OCI-LY3 (cell line): ENCODE measurements around the gene SHANK2.

ENCODE experiments used
- H2AFZ ChIP-seq: fragments of 200-600, 300-600 bp; shearing (Covaris generic); 2 replicates; pipeline ENCODE4 v1.6.0; 2014; ENCODE audit warnings: antibody characterized with exemption, low read depth, low read length
- H3K27ac ChIP-seq: fragments of 200-600, 300-600 bp; sonication (generic); 2 replicates; pipeline ENCODE4 v1.5.1; 2014; ENCODE audit warnings: mild to moderate bottlenecking, low read length, moderate library complexity, mixed read lengths
- H3K27me3 ChIP-seq: fragments of 200-600, 300-600 bp; sonication (generic); 2 replicates; pipeline ENCODE4 v1.6.1; 2014; ENCODE audit warnings: low read depth, low read length, mixed read lengths
- H3K36me3 ChIP-seq: fragments of 200-600, 300-600 bp; sonication (generic); replicated peaks from 2 replicates; pipeline ENCODE3; 2014; ENCODE audit warnings: low read depth, low read length, mixed read lengths
- H3K4me1 ChIP-seq: fragments of 300-600, 200-600 bp; sonication (generic); 2 replicates; pipeline ENCODE4 v1.6.1; 2014; ENCODE audit warnings: low read length, mixed read lengths
- H3K4me2 ChIP-seq: fragments of 200-600, 300-600 bp; sonication (generic); 2 replicates; pipeline ENCODE4 v1.6.1; 2014; ENCODE audit warnings: low read length, mixed read lengths
- H3K4me3 ChIP-seq: fragments of 300-600, 200-600 bp; sonication (generic); 2 replicates; pipeline ENCODE4 v1.5.1; 2014; ENCODE audit warnings: antibody characterized with exemption, mild to moderate bottlenecking, low read length, moderate library complexity
- H3K79me2 ChIP-seq: fragments of 300-600, 200-600 bp; shearing (Covaris generic); 2 replicates; pipeline ENCODE4 v1.6.1; 2014; ENCODE audit warnings: mild to moderate bottlenecking, low read length, mixed read lengths
- H3K9ac ChIP-seq: fragments of 300-600, 200-600 bp; shearing (Covaris generic); 2 replicates; pipeline ENCODE4 v1.6.0; 2014; ENCODE audit warnings: mild to moderate bottlenecking, low read length, moderate library complexity
- H3K9me3 ChIP-seq: fragments of 200-600, 300-600 bp; shearing (Covaris generic); 2 replicates; pipeline ENCODE4 v1.6.1; 2014; ENCODE audit warnings: low read length, mixed read lengths; ENCODE audit not compliant: insufficient read depth
- H4K20me1 ChIP-seq: fragments of 200-600, 300-600 bp; sonication (generic); 2 replicates; pipeline ENCODE4 v1.6.1; 2016; ENCODE audit warnings: low read length, mixed read lengths; ENCODE audit not compliant: insufficient read depth
- CTCF ChIP-seq: fragments of 200-600, 300-600 bp; sonication (generic); IDR thresholded peaks from 2 replicates; pipeline ENCODE4 v1.5.1; 2014; ENCODE audit warnings: antibody characterized with exemption, low read length, low read depth
- EZH2phosphoT487 ChIP-seq: fragments of 200-600 bp; shearing (Covaris generic); IDR thresholded peaks from 2 replicates; pipeline ENCODE4 v1.6.1; 2018; ENCODE audit warnings: antibody characterized with exemption, mixed run types, low read depth

Gene SHANK2

GRCh38 chr11:71206186-71206585 lies 46.2 kb downstream of the SHANK2 start:
- Histone ChIP-seq H3K27ac (no peak overlapping the region), H3K4me2 (no peak overlapping the region), H4K20me1 (no peaks in the 10 kb centered on the region), H3K9me3 (no peaks in the 10 kb centered on the region), H3K4me1 (no peaks in the 10 kb centered on the region), H2AFZ (no peak overlapping the region), H3K9ac (no peak overlapping the region), H3K79me2 (no peaks in the 10 kb centered on the region), H3K27me3 (no peaks in the 10 kb centered on the region; the same call in 1 of the 2 replicates), H3K4me3 (no peak overlapping the region), H3K36me3 (no peaks in the 10 kb centered on the region)
- TF ChIP-seq CTCF (no peak), EZH2phosphoT487 (no peak)

DNA sequence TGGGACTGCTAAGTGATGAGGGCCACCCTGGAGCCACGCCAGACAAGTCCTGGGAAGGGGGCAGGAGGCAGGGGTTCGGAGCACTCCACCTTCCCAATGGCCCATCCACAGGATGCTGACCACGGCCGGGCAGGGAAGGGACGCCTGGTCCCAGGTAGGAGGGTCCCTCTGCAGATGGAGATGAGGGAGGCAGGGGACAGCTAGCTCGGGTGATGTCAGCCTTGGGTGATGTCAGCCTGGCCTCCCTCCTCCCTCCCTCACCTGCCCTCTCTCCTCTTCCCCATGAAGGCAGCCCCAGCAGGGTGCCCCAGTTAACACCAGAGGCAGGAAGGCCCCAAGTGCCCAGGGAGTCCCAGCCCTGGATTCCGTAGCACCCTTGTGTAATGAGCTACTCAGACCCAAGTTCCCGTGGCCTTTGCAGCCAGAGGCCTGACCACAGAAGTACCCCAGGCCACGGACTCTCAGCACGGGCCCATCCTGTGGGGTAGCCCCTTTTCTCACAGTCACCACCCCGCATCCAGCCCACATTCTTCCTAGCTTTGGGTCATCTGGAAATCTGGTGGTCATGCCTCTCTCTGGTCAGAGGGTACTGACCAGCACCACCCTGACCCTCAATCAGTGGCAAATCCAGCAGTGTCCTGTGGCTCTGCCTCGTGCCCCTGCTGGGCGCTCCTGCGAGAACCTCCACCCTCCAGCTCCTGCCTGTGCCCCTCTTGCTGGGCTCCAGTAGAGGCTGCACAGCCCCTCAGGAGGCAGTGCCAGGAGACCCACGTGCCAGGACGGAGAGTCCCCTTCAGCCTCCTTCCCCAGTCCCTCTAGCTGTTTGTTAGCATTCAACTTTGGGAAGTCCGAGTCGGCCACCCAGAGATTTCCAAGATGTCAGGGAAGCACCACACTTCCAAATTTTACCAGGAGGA lies 47.4 kb downstream of the SHANK2 start:
- Histone ChIP-seq H3K36me3 (no peaks in the 10 kb centered on the region), H3K27me3 (no peaks in the 10 kb centered on the region; the same call in 1 of the 2 replicates), H3K9ac (no peak overlapping the region), H3K4me1 (no peaks in the 10 kb centered on the region), H2AFZ (no peak overlapping the region), H3K27ac (no peak overlapping the region), H4K20me1 (no peaks in the 10 kb centered on the region), H3K9me3 (no peaks in the 10 kb centered on the region), H3K4me3 (no peak overlapping the region), H3K79me2 (no peaks in the 10 kb centered on the region), H3K4me2 (no peak overlapping the region)
- TF ChIP-seq CTCF: no peak
- TF ChIP-seq EZH2phosphoT487: no peak

DNA sequence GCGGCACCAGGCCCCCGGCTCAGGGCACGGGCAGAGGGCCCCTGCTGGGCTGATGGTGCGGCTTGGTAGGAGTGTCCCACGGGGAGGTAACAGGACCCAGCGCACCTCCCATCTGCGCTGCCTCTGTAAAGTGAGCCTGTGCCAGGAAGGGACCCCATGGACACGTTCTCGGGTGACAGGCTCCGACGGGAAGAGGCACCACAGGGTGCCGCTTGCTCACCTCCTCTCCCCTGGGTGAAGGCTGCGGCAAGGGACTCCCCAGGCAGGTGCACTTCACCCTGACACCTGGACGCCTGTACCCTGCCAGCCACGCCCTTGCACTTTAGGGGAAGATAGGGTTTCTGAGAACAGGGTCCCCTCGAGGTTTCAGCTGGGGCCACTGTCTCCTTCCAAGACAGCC lies 48.1 kb downstream of the SHANK2 start:
- Histone ChIP-seq H3K36me3 (no peaks in the 10 kb centered on the region), H3K4me3 (no peak overlapping the region), H3K27me3 (no peaks in the 10 kb centered on the region; the same call in 1 of the 2 replicates), H3K4me1 (no peaks in the 10 kb centered on the region), H2AFZ (no peak overlapping the region), H3K9ac (no peak overlapping the region), H4K20me1 (no peaks in the 10 kb centered on the region), H3K9me3 (no peaks in the 10 kb centered on the region), H3K79me2 (no peaks in the 10 kb centered on the region), H3K4me2 (no peak overlapping the region), H3K27ac (no peak overlapping the region)
- no peak for TF ChIP-seq EZH2phosphoT487
- TF ChIP-seq CTCF: no peak

- no peak overlapping the region for H3K9ac ChIP-seq
- no peaks in the 10 kb centered on the region for H3K4me1 ChIP-seq
- no peak overlapping the region for H2AFZ ChIP-seq
- H3K27me3 ChIP-seq: no peaks in the 10 kb centered on the region; the same call in 1 of the 2 replicates
- H4K20me1 ChIP-seq: no peaks in the 10 kb centered on the region
- no peaks in the 10 kb centered on the region for H3K79me2 ChIP-seq
- no peaks in the 10 kb centered on the region for H3K9me3 ChIP-seq
- H3K4me2 ChIP-seq: no peak overlapping the region
- TF ChIP-seq EZH2phosphoT487: no peak
- no peak for TF ChIP-seq CTCF
- H3K4me3 ChIP-seq: no peak overlapping the region
- H3K27ac ChIP-seq: no peak overlapping the region
- no peaks in the 10 kb centered on the region for H3K36me3 ChIP-seq
Observed at GRCh38 chr11:71203681-71204080, 48.7 kb downstream of the SHANK2 start.
